H1 (cell line): Measurements from ENCODE around the gene RBP5. TPM values are rescaled to one million over a fixed set of nuclear protein-coding genes. Genes with fewer than 3 reads are reported as not detected.

ENCODE experiments used
- CTCF ChIA-PET: fragments of 300-600 bp; sonication (Branson Sonifier 250); formaldehyde crosslinking; loops from one replicate; lab custom pipeline; 2021; ENCODE audit not compliant: partially characterized antibody; lab: Charles Lee
- POLR2A ChIA-PET: fragments of 300-600 bp; sonication (Branson Sonifier 250); formaldehyde crosslinking; loops from one replicate; lab custom pipeline; 2021; ENCODE audit warnings: inconsistent platforms; ENCODE audit not compliant: partially characterized antibody; lab: Charles Lee
- DNase-seq, 2 experiments: peaks; one replicate each; pipeline versions ENCODE4 v3.0.0 to v3.0.0-alpha.2; 2010 to 2022; ENCODE audit warnings: low spot score in 2 of 2, low read depth in 1 of 2, mixed read lengths in 1 of 2
- FAIRE-seq: peaks from 2 replicates; lab custom pipeline; 2011; peaks lifted over from hg19 to GRCh38; lab: Jason Lieb, UNC
- H2AFZ ChIP-seq: 2 replicates; pipeline ENCODE4 v1.8.1; 2012; ENCODE audit warnings: low read length, inconsistent platforms
- H2AK5ac ChIP-seq: 2 replicates; pipeline ENCODE4 v1.6.1; 2013; ENCODE audit warnings: low read depth, low read length
- H2BK120ac ChIP-seq: replicated peaks from 2 replicates; pipeline ENCODE3; 2013; ENCODE audit warnings: low read depth, low read length, inconsistent platforms
- H2BK12ac ChIP-seq: 2 replicates; pipeline ENCODE4 v1.6.1; 2013; ENCODE audit warnings: low read depth, low read length
- H2BK15ac ChIP-seq: 2 replicates; pipeline ENCODE4 v1.6.1; 2013; ENCODE audit warnings: low read length
- H2BK20ac ChIP-seq: 2 replicates; pipeline ENCODE4 v1.6.1; 2013; ENCODE audit warnings: low read length
- H2BK5ac ChIP-seq: 2 replicates; pipeline ENCODE4 v1.6.1; 2013; ENCODE audit warnings: low read depth, low read length
- H3K14ac ChIP-seq: 2 replicates; pipeline ENCODE4 v1.6.1; 2013; ENCODE audit warnings: inconsistent platforms; ENCODE audit not compliant: insufficient read length
- H3K18ac ChIP-seq: 2 replicates; pipeline ENCODE4 v1.6.1; 2013; ENCODE audit warnings: low read length; ENCODE audit errors: extremely low read depth
- H3K23ac ChIP-seq: 2 replicates; pipeline ENCODE4 v1.6.1; 2013; ENCODE audit warnings: inconsistent platforms; ENCODE audit not compliant: insufficient read length
- H3K23me2 ChIP-seq: 2 replicates; pipeline ENCODE4 v1.6.1; 2013; ENCODE audit warnings: low read depth, low read length
- H3K27ac ChIP-seq: 2 replicates; pipeline ENCODE4 v1.6.1; 2011; ENCODE audit warnings: low read depth, low read length, inconsistent platforms
- H3K27me3 ChIP-seq, 4 experiments: replicated peaks in 1 of 4; 1 replicate in 1 of 4; 2 replicates in 3 of 4; pipeline versions ENCODE4 v1.6.1 to v1.8.1; 2011 to 2013; ENCODE audit warnings: low read length in 3 of 4, mild to moderate bottlenecking in 3 of 4, inconsistent platforms in 2 of 4, mixed read lengths in 2 of 4, moderate library complexity in 1 of 4; ENCODE audit not compliant: control insufficient read depth in 3 of 4, insufficient read depth in 3 of 4; ENCODE audit errors: extremely low read depth in 1 of 4
- H3K36me3 ChIP-seq, 4 experiments: 2 replicates each; pipeline versions ENCODE4 v1.6.1 to v1.8.1; 2011 to 2013; ENCODE audit warnings: mild to moderate bottlenecking in 4 of 4, low read length in 3 of 4, moderate library complexity in 2 of 4, control low read depth in 1 of 4, inconsistent platforms in 1 of 4; ENCODE audit not compliant: insufficient read depth in 4 of 4, control insufficient read depth in 2 of 4
- H3K4ac ChIP-seq: replicated peaks from 2 replicates; pipeline ENCODE3; 2013; ENCODE audit warnings: low read length, low read depth, mixed read lengths, inconsistent platforms; ENCODE audit not compliant: insufficient read length
- H3K4me1 ChIP-seq, 4 experiments: replicated peaks in 1 of 4; 1 replicate in 1 of 4; 2 replicates in 3 of 4; pipeline versions ENCODE4 v1.6.1 to v1.8.1; 2011 to 2013; ENCODE audit warnings: low read length in 3 of 4, inconsistent platforms in 2 of 4, mixed read lengths in 1 of 4; ENCODE audit not compliant: insufficient read depth in 4 of 4, control insufficient read depth in 3 of 4
- H3K4me2 ChIP-seq, 2 experiments: 2 replicates each; pipeline versions ENCODE4 v1.6.1 to v1.8.1; 2011 to 2013; ENCODE audit warnings: low read depth in 2 of 2, low read length in 2 of 2, control low read depth in 1 of 2, inconsistent platforms in 1 of 2, mild to moderate bottlenecking in 1 of 2; ENCODE audit not compliant: insufficient read depth in 1 of 2
- H3K4me3 ChIP-seq, 4 experiments: fragments of 200-600, 300-600 bp in 1 of 4; sonication (generic), shearing (Covaris generic), sonication (Bioruptor Twin) in 1 of 4; 2 replicates each; pipeline versions ENCODE4 v1.5.1 to v1.8.1; 2011 to 2016; ENCODE audit warnings: low read length in 4 of 4, low read depth in 3 of 4, control low read depth in 2 of 4, inconsistent platforms in 2 of 4, mild to moderate bottlenecking in 2 of 4, mixed read lengths in 1 of 4, moderate library complexity in 1 of 4; ENCODE audit not compliant: insufficient read depth in 2 of 4; ENCODE audit errors: extremely low read depth in 1 of 4
- H3K56ac ChIP-seq: replicated peaks from 2 replicates; pipeline ENCODE3; 2013; ENCODE audit warnings: low read depth, mild to moderate bottlenecking, mixed read lengths, low read length, inconsistent platforms; ENCODE audit not compliant: insufficient read length
- H3K79me1 ChIP-seq: 2 replicates; pipeline ENCODE4 v1.6.1; 2013; ENCODE audit warnings: low read depth, low read length, control low read depth
- H3K79me2 ChIP-seq, 2 experiments: 2 replicates each; pipeline versions ENCODE4 v1.6.1 to v1.8.1; 2012 to 2013; ENCODE audit warnings: low read length in 2 of 2, mild to moderate bottlenecking in 2 of 2, inconsistent platforms in 1 of 2; ENCODE audit not compliant: insufficient read depth in 2 of 2, control insufficient read depth in 1 of 2
- H3K9ac ChIP-seq, 4 experiments: replicated peaks in 1 of 4; 1 replicate in 1 of 4; 2 replicates in 3 of 4; pipeline versions ENCODE4 v1.6.1 to v1.8.1; 2011 to 2013; ENCODE audit warnings: low read depth in 3 of 4, low read length in 3 of 4, control low read depth in 2 of 4, mild to moderate bottlenecking in 2 of 4, moderate library complexity in 2 of 4, inconsistent platforms in 1 of 4; ENCODE audit errors: extremely low read depth in 1 of 4
- H3K9me3 ChIP-seq, 2 experiments: 2 replicates each; pipeline versions ENCODE4 v1.6.1 to v1.8.1; 2012 to 2013; ENCODE audit warnings: mild to moderate bottlenecking in 2 of 2, moderate library complexity in 2 of 2, control low read depth in 1 of 2, inconsistent platforms in 1 of 2, low read depth in 1 of 2, low read length in 1 of 2, mixed read lengths in 1 of 2; ENCODE audit not compliant: insufficient read depth in 2 of 2
- H4K20me1 ChIP-seq, 2 experiments: replicated peaks in 1 of 2; 2 replicates each; pipeline versions ENCODE3 to v1.8.1; 2011 to 2013; ENCODE audit warnings: inconsistent platforms in 2 of 2, low read length in 2 of 2, mild to moderate bottlenecking in 1 of 2; ENCODE audit not compliant: insufficient read depth in 2 of 2, control insufficient read depth in 1 of 2
- H4K5ac ChIP-seq: 2 replicates; pipeline ENCODE4 v1.6.1; 2013; ENCODE audit warnings: low read length, low read depth, mixed read lengths, inconsistent platforms; ENCODE audit not compliant: insufficient read length
- H4K8ac ChIP-seq: 2 replicates; pipeline ENCODE4 v1.8.0; 2013; ENCODE audit warnings: mild to moderate bottlenecking, moderate library complexity, low read length, inconsistent platforms; ENCODE audit not compliant: insufficient read depth; ENCODE audit errors: extremely low read depth
- H4K91ac ChIP-seq: replicated peaks from 2 replicates; pipeline ENCODE3; 2013; ENCODE audit warnings: low read length, mixed read lengths, inconsistent platforms; ENCODE audit not compliant: insufficient read length
- ATF3 ChIP-seq: IDR thresholded peaks from 2 replicates; pipeline ENCODE4 v1.6.1; 2011; ENCODE audit warnings: low read depth, mild to moderate bottlenecking, low read length; ENCODE audit not compliant: insufficient read depth
- CBX8 ChIP-seq: fragments of 300-800, 300-1000 bp; sonication (generic); IDR thresholded peaks from 2 replicates; pipeline ENCODE4 v1.7.1; 2016; ENCODE audit warnings: low read depth, low read length, borderline replicate concordance
- CHD1 ChIP-seq: IDR thresholded peaks from 2 replicates; pipeline ENCODE4 v1.6.1; 2012; ENCODE audit warnings: low read depth, low read length, improper control_type of control experiment
- EP300 ChIP-seq, 2 experiments: IDR thresholded peaks; 1 replicate in 1 of 2; 2 replicates in 1 of 2; pipeline ENCODE4 v1.6.1; 2011 to 2012; ENCODE audit warnings: low read depth in 2 of 2, low read length in 2 of 2, mild to moderate bottlenecking in 2 of 2, borderline replicate concordance in 1 of 2, inconsistent platforms in 1 of 2, moderate library complexity in 1 of 2
- FOSL1 ChIP-seq: IDR thresholded peaks from 2 replicates; pipeline ENCODE4 v1.6.1; 2011; ENCODE audit warnings: mild to moderate bottlenecking, low read depth, low read length, moderate library complexity; ENCODE audit not compliant: insufficient read depth
- HDAC2 ChIP-seq, 2 experiments: fragments of 300-600 bp in 1 of 2; sonication (generic) in 1 of 2; IDR thresholded peaks; 2 replicates each; pipeline ENCODE4 v1.6.1; 2011 to 2012; ENCODE audit warnings: low read depth in 2 of 2, low read length in 2 of 2, mild to moderate bottlenecking in 2 of 2, moderate library complexity in 2 of 2, borderline replicate concordance in 1 of 2, inconsistent platforms in 1 of 2
- RAD21 ChIP-seq, 2 experiments: IDR thresholded peaks in 1 of 2; conservative IDR thresholded peaks in 1 of 2; 2 replicates each; pipeline ENCODE4 v1.6.1; 2011; ENCODE audit warnings: low read depth in 2 of 2, low read length in 2 of 2, improper control_type of control experiment in 1 of 2, inconsistent platforms in 1 of 2, mild to moderate bottlenecking in 1 of 2, moderate library complexity in 1 of 2
- RBBP5 ChIP-seq: IDR thresholded peaks from 2 replicates; pipeline ENCODE4 v1.7.1; 2012; ENCODE audit warnings: low read depth, mild to moderate bottlenecking, inconsistent platforms, low read length, moderate library complexity, borderline replicate concordance
- RNF2 ChIP-seq: fragments of 200-900, 300-1000 bp; sonication (generic); IDR thresholded peaks from 2 replicates; pipeline ENCODE4 v1.7.1; 2016; ENCODE audit warnings: borderline replicate concordance, low read depth, mild to moderate bottlenecking, antibody characterized with exemption, low read length; ENCODE audit not compliant: poor library complexity, severe bottlenecking; ENCODE audit errors: missing control alignments
- SIX5 ChIP-seq: IDR thresholded peaks from 2 replicates; pipeline ENCODE4 v1.6.1; 2011; ENCODE audit warnings: mild to moderate bottlenecking, low read depth, low read length
- SRF ChIP-seq: IDR thresholded peaks from 2 replicates; pipeline ENCODE4 v1.6.1; 2011; ENCODE audit warnings: mild to moderate bottlenecking, low read depth, low read length, moderate library complexity
- ZNF274 ChIP-seq: IDR thresholded peaks from 2 replicates; pipeline ENCODE4 v1.7.0; 2012; ENCODE audit warnings: low read length, borderline replicate concordance; ENCODE audit errors: extremely low read depth
- WGBS, 2 experiments: shearing (Covaris generic) in 1 of 2; methylation state at CpG; one replicate each; pipeline versions ENCODE4 v1.1.6 to v1.1.7; 2013 to 2015; ENCODE audit warnings: low lambda C conversion rate in 2 of 2, mixed read lengths in 2 of 2, inconsistent platforms in 1 of 2, low coverage in 1 of 2, missing lambda C conversion rate in 1 of 2; ENCODE audit not compliant: insufficient replicate concordance in 2 of 2, insufficient coverage in 1 of 2, insufficient read length in 1 of 2; ENCODE audit errors: extremely low coverage in 1 of 2, missing lambda C conversion rate in 1 of 2; 5-methylcytosine and 5-hydroxymethylcytosine counted together
- polyA plus RNA-seq, 7 experiments: library from polyadenylated mRNA; depleted of rRNA in 3 of 7; stranded (reverse) in 5 of 7; unstranded in 2 of 7; fragments of >200 nt in 5 of 7; fragments of 200-250 nt in 2 of 7; gene quantifications; 1 replicate in 5 of 7; 2 replicates in 1 of 7; 4 replicates in 1 of 7; pipeline versions ENCODE4 v1.2.1 to v1.2.3, GENCODE V29; 2011 to 2013; ENCODE audit warnings: missing spikeins in 2 of 7, mixed read lengths in 2 of 7
- total RNA-seq: library from RNA; stranded (reverse); fragmentation: NEBNext Ultra II Directional; extraction: Animal tissue kit (Norgen Biotek cat#: 25700); gene quantifications from 2 replicates; pipeline ENCODE4 v1.2.1, GENCODE V29; 2021

Gene RBP5
- total and polyA plus RNA-seq, 2 of the 8 experiments (the other 6 are each of a cell fraction or from before 2014, with no cell fraction given) = 1.2 to 1.9 TPM

- no peaks in the 10 kb centered on the region for H3K23me2 ChIP-seq
- peaks cover 0 to 9% (median 0%) of the 10 kb centered on the region in 4 experiments; a peak in 5 of 8 replicates for H3K36me3 ChIP-seq
- H3K4me3 ChIP-seq = no peak overlapping the region
- no peak overlapping the region for H3K14ac ChIP-seq
- no peak overlapping the region for H3K27ac ChIP-seq
- H2BK15ac ChIP-seq = no peak overlapping the region
- no peak overlapping the region for H3K56ac ChIP-seq
- DNase-seq (no peak), FAIRE-seq (no peak)
- H3K9ac ChIP-seq = no peak overlapping the region
- ChIA-PET POLR2A (interaction anchor here (0.7 to 1.5 kb wide), 3 partner anchors 8 to 1397 kb away, joined by 3 to 5 read pairs (median 3); partner anchors contain the start of genes C12orf57 and RNU7-1), CTCF (interaction anchor here (0.6 to 10.0 kb wide), 7 partner anchors 8 to 870 kb away, joined by 3 to 151 read pairs (median 5); partner anchors contain the start of gene C1S)
- peaks cover 2 to 3% of the 10 kb centered on the region in 2 experiments for H4K20me1 ChIP-seq
- no peaks in the 10 kb centered on the region for H3K27me3 ChIP-seq
- H4K8ac ChIP-seq = no peak overlapping the region
- no peaks in the 10 kb centered on the region for H3K9me3 ChIP-seq
- H4K5ac ChIP-seq = no peak overlapping the region
- no peak overlapping the region for H2BK20ac ChIP-seq
- no peak overlapping the region for H4K91ac ChIP-seq
- no peak overlapping the region for H3K18ac ChIP-seq
- WGBS, 2 experiments = 96% methylated on average over 6 of the region's 6 CpGs; no CpG with 5 or more reads in 1 of the 2 experiments
- no peak overlapping the region for H2BK120ac ChIP-seq
- no peak overlapping the region for H2AFZ ChIP-seq
- no peaks in the 10 kb centered on the region for H3K4me1 ChIP-seq
- H3K4me2 ChIP-seq = no peak overlapping the region
- H2BK12ac ChIP-seq = no peak overlapping the region
- H2AK5ac ChIP-seq = no peak overlapping the region
- H3K4ac ChIP-seq = no peak overlapping the region
- no peak overlapping the region for H3K23ac ChIP-seq
- H2BK5ac ChIP-seq = no peak overlapping the region
- no peaks in the 10 kb centered on the region for H3K79me2 ChIP-seq
- no peaks in the 10 kb centered on the region for H3K79me1 ChIP-seq
- TF ChIP-seq RAD21 (IDR thresholded peaks at IDR 0.05 in 1 of 2, conservative IDR thresholded peaks at IDR 0.05 in 1 of 2; ENCODE audit: low read depth in 2 of 2, low read length in 2 of 2) (no peak), CHD1 (no peak), SIX5 (no peak), RNF2 (no peak), SRF (no peak), CBX8 (no peak), ATF3 (no peak), RBBP5 (no peak), ZNF274 (no peak), EP300 (IDR thresholded peaks at IDR 0.05; ENCODE audit: borderline replicate concordance in 1 of 2, low read depth in 2 of 2, low read length in 2 of 2) (no peak), FOSL1 (no peak), HDAC2 (IDR thresholded peaks at IDR 0.05; ENCODE audit: borderline replicate concordance in 1 of 2, low read depth in 2 of 2, low read length in 2 of 2) (no peak)
These were observed 25.4 kb upstream of the RBP5 start for GRCh38 chr12:7154042-7154441.
